ENCODE measurements around the gene PFDN5.

PFDN5 gene

DNA sequence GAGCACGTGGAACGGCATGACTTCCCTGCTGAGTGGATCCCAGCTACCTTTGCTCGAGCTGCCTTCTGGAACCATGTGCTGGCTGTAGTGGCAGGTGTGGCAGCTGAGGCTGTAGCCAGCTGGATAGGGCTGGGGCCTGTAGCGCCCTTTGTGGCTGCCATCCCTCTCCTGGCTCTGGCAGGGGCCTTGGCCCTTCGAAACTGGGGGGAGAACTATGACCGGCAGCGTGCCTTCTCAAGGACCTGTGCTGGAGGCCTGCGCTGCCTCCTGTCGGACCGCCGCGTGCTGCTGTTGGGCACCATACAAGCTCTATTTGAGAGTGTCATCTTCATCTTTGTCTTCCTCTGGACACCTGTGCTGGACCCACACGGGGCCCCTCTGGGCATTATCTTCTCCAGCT is 42.0 kb upstream of the PFDN5 start:
- Histone ChIP-seq H3K4me3 (ENCODE audit: low read depth in 1 of 2, low read length in 2 of 2) (peak overlapping the region; percentile 79 to 96; a peak in 3 of 4 replicates), H3K4me2 (ENCODE audit: insufficient read depth, low read length) (peak overlapping the region; percentile 90), H3K27me3 (ENCODE audit: insufficient read depth, low read length, poor library complexity) (no peaks in the 10 kb centered on the region), H2AFZ (ENCODE audit: low read depth, low read length) (no peak overlapping the region), H3K9ac (ENCODE audit: low read depth, low read length) (peak overlapping the region; percentile 86), H3K4me1 (ENCODE audit: insufficient read depth, low read length) (peaks cover 29% of the 10 kb centered on the region), H4K20me1 (ENCODE audit: insufficient read depth, low read length) (0 out of 2 replicates have a peak, but pooled peaks cover 3% of the 10 kb centered on the region), H3K27ac (ENCODE audit: low read length) (peak overlapping the region; percentile 81), H3K36me3 (ENCODE audit: insufficient read depth, low read length) (peaks cover 23% of the 10 kb centered on the region), H3K9me3 (ENCODE audit: insufficient read depth, low read length, severe bottlenecking) (no peaks in the 10 kb centered on the region), H3K79me2 (ENCODE audit: insufficient read depth, low read length) (peaks cover 22% of the 10 kb centered on the region)
- DNase-seq (no peak), ATAC-seq (ENCODE audit: insufficient read depth, low read depth) (no peak)
- TF ChIP-seq EZH2 (IDR thresholded peaks at IDR 0.05; ENCODE audit: borderline replicate concordance, low read depth, low read length, severe bottlenecking) (no peak), CTCF (IDR thresholded peaks at IDR 0.05; ENCODE audit: borderline replicate concordance, extremely low read depth, low read length, poor library complexity, severe bottlenecking) (no peak)

DNA sequence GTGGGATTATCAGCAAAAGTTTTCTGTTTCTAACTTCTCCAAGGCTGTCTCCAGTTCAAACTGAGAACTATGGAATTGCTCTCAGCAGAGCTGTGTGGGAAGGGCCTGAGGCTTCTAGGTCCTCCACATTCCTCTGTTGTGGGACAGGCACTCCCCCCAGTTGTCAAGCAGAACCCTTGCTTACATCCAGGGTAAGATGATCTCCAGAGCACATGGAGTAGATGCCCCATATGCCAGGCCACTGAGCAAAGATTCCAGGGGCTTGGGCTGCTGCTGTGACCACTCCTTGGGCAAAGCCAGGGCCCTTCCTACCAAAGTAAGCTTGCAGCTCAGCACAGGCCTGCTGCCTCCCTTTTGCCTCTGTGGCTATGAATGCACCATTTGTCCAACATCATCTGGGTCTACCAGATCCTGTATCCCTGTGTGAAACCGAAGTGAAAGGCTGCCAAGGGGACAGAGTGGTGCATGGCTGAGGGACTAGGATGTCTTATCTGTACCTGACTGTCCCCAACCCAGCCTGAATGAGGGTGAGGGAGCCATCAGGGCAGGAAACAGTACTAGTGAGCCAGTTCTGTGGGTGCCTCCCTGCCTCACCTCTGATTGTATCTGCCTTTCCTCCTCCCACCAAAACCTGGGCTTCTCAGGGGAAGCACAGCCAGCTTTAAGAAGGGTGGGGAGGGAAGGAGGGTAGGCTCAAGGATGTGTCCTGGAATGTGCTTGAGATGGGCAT is 40.4 kb upstream of the PFDN5 start:
- Histone ChIP-seq H3K36me3 (ENCODE audit: insufficient read depth, low read length) (peaks cover 23% of the 10 kb centered on the region), H3K4me3 (ENCODE audit: low read depth in 1 of 2, low read length in 2 of 2) (no peak overlapping the region), H4K20me1 (ENCODE audit: insufficient read depth, low read length) (0 out of 2 replicates have a peak, but pooled peaks cover 3% of the 10 kb centered on the region), H3K9me3 (ENCODE audit: insufficient read depth, low read length, severe bottlenecking) (no peaks in the 10 kb centered on the region), H3K4me1 (ENCODE audit: insufficient read depth, low read length) (peaks cover 29% of the 10 kb centered on the region), H3K27ac (ENCODE audit: low read length) (0 out of 2 replicates have a peak overlapping the region, but pooled peaks have one; percentile 26), H3K4me2 (ENCODE audit: insufficient read depth, low read length) (no peak overlapping the region), H3K27me3 (ENCODE audit: insufficient read depth, low read length, poor library complexity) (no peaks in the 10 kb centered on the region), H3K9ac (ENCODE audit: low read depth, low read length) (no peak overlapping the region), H2AFZ (ENCODE audit: low read depth, low read length) (no peak overlapping the region), H3K79me2 (ENCODE audit: insufficient read depth, low read length) (peaks cover 22% of the 10 kb centered on the region)
- DNase-seq (no peak), ATAC-seq (ENCODE audit: insufficient read depth, low read depth) (no peak)
- no peak for TF ChIP-seq CTCF (IDR thresholded peaks at IDR 0.05; ENCODE audit: borderline replicate concordance, extremely low read depth, low read length, poor library complexity, severe bottlenecking)
- no peak for TF ChIP-seq EZH2 (IDR thresholded peaks at IDR 0.05; ENCODE audit: borderline replicate concordance, low read depth, low read length, severe bottlenecking)

DNA sequence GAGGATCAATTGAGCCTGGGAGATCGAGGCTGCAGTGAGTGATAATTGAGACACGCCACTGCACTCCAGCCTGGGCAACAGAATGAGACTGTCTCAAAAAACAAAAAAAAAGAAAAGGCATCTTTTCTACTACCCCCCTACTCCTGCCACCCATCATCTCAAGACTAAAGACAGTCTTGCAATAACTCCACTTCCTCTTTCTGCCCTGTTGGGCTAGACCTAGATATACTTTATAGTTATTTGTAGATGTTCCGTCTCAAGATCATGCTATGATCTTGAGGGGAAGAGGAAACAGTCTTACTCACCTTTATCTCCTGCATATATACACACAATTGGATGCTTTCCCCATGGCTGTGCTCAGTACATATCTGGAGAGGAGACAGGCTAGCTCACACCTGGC is 39.3 kb upstream of the PFDN5 start:
- TF ChIP-seq CTCF (IDR thresholded peaks at IDR 0.05; ENCODE audit: borderline replicate concordance, extremely low read depth, low read length, poor library complexity, severe bottlenecking) = no peak
- no peak for TF ChIP-seq EZH2 (IDR thresholded peaks at IDR 0.05; ENCODE audit: borderline replicate concordance, low read depth, low read length, severe bottlenecking)
- no peak overlapping the region for H3K9ac ChIP-seq (ENCODE audit: low read depth, low read length)
- ATAC-seq (ENCODE audit: insufficient read depth, low read depth) = no peak

More for the DNA sequence above, 39.3 kb upstream of the PFDN5 start:
- H2AFZ ChIP-seq (ENCODE audit: low read depth, low read length) = no peak overlapping the region
- no peaks in the 10 kb centered on the region for H3K27me3 ChIP-seq (ENCODE audit: insufficient read depth, low read length, poor library complexity)
- H3K4me1 ChIP-seq (ENCODE audit: insufficient read depth, low read length) = peaks cover 28% of the 10 kb centered on the region
- H3K36me3 ChIP-seq (ENCODE audit: insufficient read depth, low read length) = peaks cover 23% of the 10 kb centered on the region
- H3K4me2 ChIP-seq (ENCODE audit: insufficient read depth, low read length) = no peak overlapping the region
- no peak overlapping the region for H3K27ac ChIP-seq (ENCODE audit: low read length)
- no peaks in the 10 kb centered on the region for H3K9me3 ChIP-seq (ENCODE audit: insufficient read depth, low read length, severe bottlenecking)
- 0 out of 2 replicates have a peak, but pooled peaks cover 3% of the 10 kb centered on the region for H4K20me1 ChIP-seq (ENCODE audit: insufficient read depth, low read length)
- DNase-seq = no peak
- peaks cover 22% of the 10 kb centered on the region for H3K79me2 ChIP-seq (ENCODE audit: insufficient read depth, low read length)
- no peak overlapping the region for H3K4me3 ChIP-seq (ENCODE audit: low read depth in 1 of 2, low read length in 2 of 2)

All from DND-41 (cell line).